ENCODE measurements around the gene CTAGE6. TPM values are rescaled to one million over a fixed set of nuclear protein-coding genes. Genes with fewer than 3 reads are reported as not detected.
"Not testable (repeated sequence)": the region's sequence is repeated elsewhere in the genome, so short reads cannot be mapped to it uniquely, and the experiment has no call there.

Gene CTAGE6
- under 1 TPM in 1 of 2 donors, not detected in 1; 0.26 TPM for total RNA-seq

GRCh38 chr7:143757596-143757995 is at the start of gene CTAGE6:
Gene CTAGE6 (minus strand): TSS chr7:143757696. CDS start chr7:143757658, 38 bp downstream.
- H3K4me3 ChIP-seq; H3K27me3 ChIP-seq; intact Hi-C loops (cut with DNase I); ATAC-seq; H3K27ac ChIP-seq; DNase-seq; H3K4me1 ChIP-seq; H3K9me3 ChIP-seq; H3K36me3 ChIP-seq (replicated peaks in 1 of 2; ENCODE audit: insufficient read depth in 1 of 2, low read depth in 2 of 2): not testable (repeated sequence)
- WGBS, 2 donors: no CpG with 5 or more reads among the region's 19 CpGs

DNA sequence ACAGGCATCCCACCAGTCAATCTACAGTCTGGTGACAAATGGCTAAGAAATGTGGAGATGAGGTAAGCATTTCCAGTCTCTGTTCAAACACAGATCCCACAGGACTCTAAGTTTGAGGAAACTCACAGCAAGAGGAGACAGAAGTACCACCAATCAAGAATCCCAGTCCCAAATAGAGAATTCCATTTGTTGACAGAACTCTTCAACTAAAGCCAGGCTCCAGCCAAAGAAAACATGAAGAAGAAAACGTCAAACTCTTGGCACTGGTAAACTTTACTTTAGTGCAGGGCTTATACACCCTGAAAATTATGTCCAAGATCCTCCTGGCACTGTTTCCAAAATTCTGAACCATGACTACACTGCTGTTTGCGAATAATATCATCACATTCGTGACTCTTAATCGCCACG is 49.2 kb upstream of the CTAGE6 start:
- H3K4me1 ChIP-seq; H3K4me3 ChIP-seq; H3K27me3 ChIP-seq; DNase-seq; H3K9me3 ChIP-seq; H3K36me3 ChIP-seq (replicated peaks in 1 of 2; ENCODE audit: insufficient read depth in 1 of 2, low read depth in 2 of 2); H3K27ac ChIP-seq; intact Hi-C loops (cut with DNase I): not testable (repeated sequence)
- ATAC-seq: peak; percentile 48
- 29% methylated on average over 1 of the region's 5 CpGs; no CpG with 5 or more reads in 1 of the 2 donors for WGBS, 2 donors

DNA sequence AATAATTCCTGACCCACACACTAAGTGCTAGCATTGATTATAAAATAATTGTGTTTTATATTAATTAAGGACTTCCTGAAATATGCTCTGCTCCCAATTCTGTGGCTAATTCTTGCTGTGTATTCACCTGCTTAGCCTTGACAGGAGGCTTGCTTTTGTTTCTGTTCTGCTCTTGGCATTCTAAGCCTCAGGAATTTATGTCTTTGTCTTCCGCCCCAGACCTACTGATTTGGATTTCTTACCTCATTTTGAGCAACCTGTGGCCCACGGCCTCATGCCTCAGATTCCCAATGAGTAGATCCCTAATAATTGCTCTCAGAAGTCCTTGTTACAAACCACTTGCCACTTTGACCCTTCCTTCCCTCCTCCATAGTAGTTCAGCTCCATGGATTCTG is 40.4 kb upstream of the CTAGE6 start:
- DNase-seq; H3K27ac ChIP-seq; H3K9me3 ChIP-seq; H3K27me3 ChIP-seq; intact Hi-C loops (cut with DNase I); H3K36me3 ChIP-seq (replicated peaks in 1 of 2; ENCODE audit: insufficient read depth in 1 of 2, low read depth in 2 of 2); H3K4me1 ChIP-seq; ATAC-seq; H3K4me3 ChIP-seq: not testable (repeated sequence)
- 36 to 57% methylated on average over 1 of the region's 2 CpGs for WGBS, 2 donors

DNA sequence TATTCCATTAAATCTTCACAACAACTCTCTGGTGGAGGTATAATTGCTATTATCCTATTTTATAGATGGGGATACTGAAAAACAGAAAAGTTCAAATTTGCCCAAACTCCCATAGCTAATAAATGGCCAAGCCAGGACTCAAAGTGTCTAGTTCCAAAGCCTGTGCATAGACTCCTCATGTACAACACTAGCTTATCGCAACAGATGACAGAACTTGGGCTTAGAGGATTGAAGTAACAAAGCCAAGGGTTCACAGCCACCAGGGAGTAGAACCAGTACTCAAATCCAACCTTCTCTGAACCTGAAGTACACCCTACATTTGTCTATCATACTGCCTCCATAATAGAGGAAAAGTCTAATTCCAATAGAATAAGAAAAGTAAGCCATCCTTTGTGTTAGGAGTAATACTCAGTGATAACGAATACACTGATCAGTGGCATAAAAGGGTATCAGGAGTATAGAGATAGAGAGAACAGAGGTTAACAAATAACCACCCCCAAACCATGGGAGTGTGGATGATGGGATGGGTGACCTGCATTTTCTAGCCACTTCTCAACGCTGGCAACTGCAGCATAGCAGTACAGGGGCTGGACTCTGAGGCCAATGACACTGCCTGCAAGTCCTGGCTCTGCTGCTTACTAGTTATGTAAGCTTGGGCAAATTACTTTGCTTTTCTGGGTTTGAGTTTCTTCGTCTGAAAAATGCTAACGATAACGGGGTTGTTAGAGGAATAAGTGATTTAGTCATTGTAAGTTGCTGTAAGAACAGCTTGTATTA is 39.8 kb upstream of the CTAGE6 start:
- DNase-seq (peak in 2 of 4 donors; percentile 2 to 11), ATAC-seq (peak; percentile 33)
- intact Hi-C loops (cut with DNase I); H3K27ac ChIP-seq; H3K4me3 ChIP-seq; H3K4me1 ChIP-seq; H3K27me3 ChIP-seq; H3K9me3 ChIP-seq; H3K36me3 ChIP-seq (replicated peaks in 1 of 2; ENCODE audit: insufficient read depth in 1 of 2, low read depth in 2 of 2): not testable (repeated sequence)
- WGBS, 2 donors: 60 to 80% methylated on average over 1 of the region's 6 CpGs

- H3K36me3 ChIP-seq (replicated peaks in 1 of 2; ENCODE audit: insufficient read depth in 1 of 2, low read depth in 2 of 2); H3K27ac ChIP-seq; H3K9me3 ChIP-seq; H3K4me1 ChIP-seq; intact Hi-C loops (cut with DNase I); H3K27me3 ChIP-seq; H3K4me3 ChIP-seq; DNase-seq: not testable (repeated sequence)
- peak; percentile 33 for ATAC-seq
- WGBS, 2 donors: no CpG with 5 or more reads among the region's 2 CpGs
Observed at GRCh38 chr7:143795653-143796052, 38.2 kb upstream of the CTAGE6 start.

DNA sequence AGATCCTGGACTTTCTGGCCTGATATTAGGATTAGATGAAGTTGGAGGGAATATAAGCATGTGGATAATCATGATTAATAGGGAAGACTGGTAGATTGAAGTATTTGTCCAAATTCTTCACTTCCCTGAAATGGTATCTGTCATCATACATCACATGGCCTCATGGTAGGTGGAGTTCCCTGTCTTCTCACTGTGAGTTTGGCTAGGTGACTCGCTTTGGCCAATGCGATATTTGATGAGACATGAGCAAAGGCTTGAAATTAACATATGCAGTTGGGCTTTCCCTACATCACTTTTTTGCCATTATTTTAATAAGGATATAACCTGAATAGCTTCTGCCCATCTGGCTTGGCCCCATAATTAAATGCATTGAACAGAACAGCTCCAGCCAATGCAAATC is 35.1 kb upstream of the CTAGE6 start:
- DNase-seq; H3K27me3 ChIP-seq; H3K9me3 ChIP-seq; H3K27ac ChIP-seq; ATAC-seq; intact Hi-C loops (cut with DNase I); H3K4me3 ChIP-seq; H3K4me1 ChIP-seq; H3K36me3 ChIP-seq (replicated peaks in 1 of 2; ENCODE audit: insufficient read depth in 1 of 2, low read depth in 2 of 2): not testable (repeated sequence)
- WGBS, 2 donors: 96 to 100% methylated on average over 2 of the region's 2 CpGs

GRCh38 chr7:143785415-143786182 is 28.1 kb upstream of the CTAGE6 start:
- H3K36me3 ChIP-seq (replicated peaks in 1 of 2; ENCODE audit: insufficient read depth in 1 of 2, low read depth in 2 of 2); H3K4me1 ChIP-seq; H3K27ac ChIP-seq; ATAC-seq; H3K4me3 ChIP-seq; H3K9me3 ChIP-seq; intact Hi-C loops (cut with DNase I); H3K27me3 ChIP-seq; DNase-seq: not testable (repeated sequence)
- no CpG with 5 or more reads among the region's 7 CpGs for WGBS, 2 donors

- ATAC-seq; DNase-seq; intact Hi-C loops (cut with DNase I): not testable (repeated sequence)
Observed at GRCh38 chr7:143779591-143779990, 22.1 kb upstream of the CTAGE6 start.

GRCh38 chr7:143772738-143773468 is 15.4 kb upstream of the CTAGE6 start:
- WGBS, 2 donors: 67% methylated on average over 1 of the region's 5 CpGs; no CpG with 5 or more reads in 1 of the 2 donors
- H3K36me3 ChIP-seq (replicated peaks in 1 of 2; ENCODE audit: insufficient read depth in 1 of 2, low read depth in 2 of 2); DNase-seq; intact Hi-C loops (cut with DNase I); H3K27me3 ChIP-seq; H3K4me3 ChIP-seq; H3K4me1 ChIP-seq; ATAC-seq; H3K9me3 ChIP-seq; H3K27ac ChIP-seq: not testable (repeated sequence)

More at GRCh38 chr7:143779591-143779990, 22.1 kb upstream of the CTAGE6 start:
- H3K4me3 ChIP-seq; H3K27me3 ChIP-seq; H3K9me3 ChIP-seq; H3K4me1 ChIP-seq; H3K27ac ChIP-seq; H3K36me3 ChIP-seq (replicated peaks in 1 of 2; ENCODE audit: insufficient read depth in 1 of 2, low read depth in 2 of 2): not testable (repeated sequence)
- WGBS, 2 donors: 50% methylated on average over 1 of the region's 2 CpGs; no CpG with 5 or more reads in 1 of the 2 donors

GRCh38 chr7:143767531-143767930 is 10.0 kb upstream of the CTAGE6 start:
- ATAC-seq; H3K27me3 ChIP-seq; intact Hi-C loops (cut with DNase I); H3K4me3 ChIP-seq; H3K36me3 ChIP-seq (replicated peaks in 1 of 2; ENCODE audit: insufficient read depth in 1 of 2, low read depth in 2 of 2); H3K9me3 ChIP-seq; H3K27ac ChIP-seq; DNase-seq; H3K4me1 ChIP-seq: not testable (repeated sequence)
- 65 to 66% methylated on average over 2 of the region's 2 CpGs for WGBS, 2 donors

GRCh38 chr7:143765678-143766077 is 8.2 kb upstream of the CTAGE6 start:
- 24 to 37% methylated on average over 2 of the region's 5 CpGs for WGBS, 2 donors
- DNase-seq; H3K36me3 ChIP-seq (replicated peaks in 1 of 2; ENCODE audit: insufficient read depth in 1 of 2, low read depth in 2 of 2); H3K4me3 ChIP-seq; intact Hi-C loops (cut with DNase I); H3K4me1 ChIP-seq; H3K27me3 ChIP-seq; H3K27ac ChIP-seq; H3K9me3 ChIP-seq: not testable (repeated sequence)
- peak; percentile 47 for ATAC-seq

Measured in body of pancreas (tissue), 4 donors.